GM19468 (cell line): ENCODE results near the gene FBXO17.
"Not testable (repeated sequence)": the region's sequence is repeated elsewhere in the genome, so short reads cannot be mapped to it uniquely, and the experiment has no call there.

Experiments
- ATAC-seq: cut with Tn5 transposase; IDR thresholded peaks from one replicate; pipeline ENCODE4 v1.9.1; 2021; ENCODE audit warnings: mild to moderate bottlenecking, moderate library complexity, moderate number of reproducible peaks; ENCODE audit not compliant: unreplicated experiment; ENCODE audit errors: extremely low read depth

FBXO17 gene

GRCh38 chr19:38975214-38975860 is at the start of gene FBXO17:
TSS of gene FBXO17 (minus strand) at chr19:38975742. CDS start at chr19:38950319, 25,423 bp downstream.
- ATAC-seq: no peak

GRCh38 chr19:39024875-39025641 is 49.5 kb upstream of the FBXO17 start:
- no peak for ATAC-seq

- no peak for ATAC-seq
These were observed 45.5 kb upstream of the FBXO17 start for GRCh38 chr19:39021063-39021462.

- no peak for ATAC-seq
These were observed 42.1 kb upstream of the FBXO17 start for GRCh38 chr19:39017646-39018045.

DNA sequence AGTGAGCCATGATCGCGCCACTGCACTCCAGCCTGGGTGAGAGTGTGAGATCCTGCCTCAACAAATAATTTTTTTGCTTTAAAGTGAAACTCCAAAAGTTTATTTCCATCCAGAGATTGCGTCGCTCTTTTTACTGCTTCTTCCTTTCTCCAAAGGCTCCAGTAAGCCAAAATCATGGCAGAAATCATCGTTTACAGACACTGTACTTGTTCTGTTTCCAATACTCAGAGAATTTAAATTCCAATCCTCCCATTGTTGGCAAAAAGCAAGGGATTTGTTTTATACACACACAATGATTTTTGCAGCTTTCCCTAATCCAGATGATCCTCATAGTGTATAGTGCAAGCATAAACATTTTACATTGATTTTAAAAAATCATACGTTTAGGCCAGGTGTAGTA is 41.5 kb upstream of the FBXO17 start:
- ATAC-seq: no peak

GRCh38 chr19:39014037-39014436 is 38.5 kb upstream of the FBXO17 start:
- no peak for ATAC-seq

- no peak for ATAC-seq
These were observed 33.5 kb upstream of the FBXO17 start for GRCh38 chr19:39009001-39009400.

- ATAC-seq: no peak
These were observed 32.6 kb upstream of the FBXO17 start for GRCh38 chr19:39008137-39008536.

- no peak for ATAC-seq
These were observed 31.6 kb upstream of the FBXO17 start for GRCh38 chr19:39007096-39007495.

DNA sequence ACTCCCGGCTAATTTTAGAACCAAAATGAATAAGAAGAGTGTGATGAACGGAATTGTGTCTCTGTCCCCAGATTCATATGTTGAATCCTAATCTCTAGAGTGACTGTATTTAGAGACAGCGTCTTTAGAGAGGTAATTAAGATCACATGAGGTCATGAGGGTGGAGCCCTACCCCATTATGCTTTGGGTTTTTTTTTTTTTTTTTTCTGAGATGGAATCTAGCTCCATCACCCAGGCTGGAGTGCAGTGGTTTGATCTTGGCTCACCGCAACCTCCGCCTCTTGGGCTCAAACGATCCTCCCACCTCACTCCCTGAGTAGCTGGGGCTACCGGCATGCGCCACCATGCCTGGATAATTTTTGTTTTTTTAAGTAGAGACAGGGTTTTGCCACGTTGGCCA is 28.9 kb upstream of the FBXO17 start:
- no peak for ATAC-seq

DNA sequence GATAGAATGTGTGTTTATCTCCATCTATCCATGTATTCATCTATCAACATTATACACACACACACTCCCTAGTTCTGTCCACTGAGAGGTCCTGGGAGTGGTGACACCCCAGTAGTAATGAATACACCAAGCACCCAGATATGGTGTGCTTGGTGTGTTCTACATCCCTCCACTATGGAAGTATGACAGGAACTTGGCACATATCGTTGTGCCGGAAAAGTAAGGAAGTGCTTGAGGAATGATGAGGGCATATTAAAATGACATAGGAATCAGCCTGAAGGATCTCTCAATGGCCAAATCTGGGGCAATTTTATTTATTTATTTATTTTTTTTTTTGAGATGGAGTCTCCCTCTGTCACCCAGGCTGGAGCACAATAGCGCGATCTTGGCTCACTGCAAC is 28.3 kb upstream of the FBXO17 start:
- ATAC-seq: no peak

DNA sequence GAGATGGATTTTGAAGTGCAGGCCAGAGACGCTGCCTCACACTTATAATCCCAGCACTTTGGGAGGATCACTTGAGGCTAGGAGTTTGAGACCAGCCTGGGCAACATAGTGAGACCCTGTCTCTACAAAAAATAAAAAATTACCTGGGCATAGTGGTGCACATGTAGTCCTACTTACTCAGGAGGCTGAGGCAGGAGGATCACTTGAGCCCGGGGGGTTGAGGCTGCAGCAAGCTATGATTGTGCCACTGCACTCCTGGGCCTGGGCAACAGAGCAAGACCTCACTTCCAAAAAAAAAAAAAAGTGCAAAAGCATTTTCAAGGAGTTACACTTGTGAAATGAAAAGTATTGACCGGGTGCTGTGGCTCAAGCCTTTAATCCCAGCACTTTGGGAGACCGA is 27.6 kb upstream of the FBXO17 start:
- ATAC-seq: no peak

DNA sequence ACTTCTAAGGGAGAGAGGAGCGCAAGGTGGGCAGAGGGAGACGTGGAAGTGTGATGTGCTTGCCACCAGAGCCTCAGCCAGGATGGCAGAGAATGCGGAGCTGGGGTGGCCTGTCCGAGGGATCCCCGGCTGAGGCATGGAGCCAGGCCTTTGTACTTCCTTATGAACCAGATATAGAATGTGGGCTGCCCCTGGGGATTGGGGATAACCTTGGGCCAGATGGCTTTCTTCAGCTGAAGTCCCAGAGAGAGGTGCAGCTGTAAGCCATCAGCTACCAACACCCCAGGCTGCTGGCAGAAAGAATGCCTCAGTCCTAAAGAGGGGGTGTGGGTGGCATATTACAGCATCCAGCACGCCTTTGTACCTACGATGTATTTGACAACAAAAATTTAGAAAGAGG is 25.5 kb upstream of the FBXO17 start:
- ATAC-seq: no peak

DNA sequence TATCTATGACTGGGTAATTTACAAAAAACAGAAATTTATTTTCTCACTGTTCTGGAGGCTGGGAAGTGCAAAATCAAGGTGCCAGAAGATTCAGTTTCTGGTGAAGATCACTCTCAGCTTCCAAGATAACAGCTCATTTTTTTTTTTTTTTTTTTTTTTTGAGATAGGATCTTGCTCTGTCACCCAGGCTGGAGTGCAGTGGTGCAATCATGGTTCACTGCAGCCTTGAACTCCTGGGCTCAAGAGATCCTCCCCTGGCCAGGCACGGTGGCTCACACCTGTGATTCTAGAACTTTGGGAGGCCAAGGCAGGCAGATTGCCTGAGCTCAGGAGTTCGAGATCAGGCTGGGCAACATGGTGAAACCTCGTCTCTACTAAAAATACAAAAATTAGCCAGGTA is 22.0 kb upstream of the FBXO17 start:
- not testable (repeated sequence) for ATAC-seq

DNA sequence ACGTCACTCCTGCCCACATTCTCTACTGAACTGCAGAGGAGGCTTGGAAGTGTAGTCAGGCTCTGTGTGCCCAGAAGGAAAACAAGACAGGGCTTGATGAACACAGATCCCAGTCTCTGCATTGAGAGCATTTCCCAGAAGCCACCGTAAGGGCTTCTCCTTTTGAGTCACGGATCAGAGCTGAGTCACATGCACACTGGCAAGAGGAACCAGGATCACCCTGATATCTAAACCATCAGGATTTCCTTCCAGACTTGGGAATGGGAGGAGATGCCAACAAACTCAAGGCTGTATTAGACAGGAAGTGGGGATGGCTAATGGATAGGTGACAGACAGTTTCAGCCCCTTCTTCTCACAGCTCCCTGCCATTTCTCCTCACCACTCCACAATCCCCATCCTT is 17.7 kb upstream of the FBXO17 start:
- ATAC-seq: no peak

DNA sequence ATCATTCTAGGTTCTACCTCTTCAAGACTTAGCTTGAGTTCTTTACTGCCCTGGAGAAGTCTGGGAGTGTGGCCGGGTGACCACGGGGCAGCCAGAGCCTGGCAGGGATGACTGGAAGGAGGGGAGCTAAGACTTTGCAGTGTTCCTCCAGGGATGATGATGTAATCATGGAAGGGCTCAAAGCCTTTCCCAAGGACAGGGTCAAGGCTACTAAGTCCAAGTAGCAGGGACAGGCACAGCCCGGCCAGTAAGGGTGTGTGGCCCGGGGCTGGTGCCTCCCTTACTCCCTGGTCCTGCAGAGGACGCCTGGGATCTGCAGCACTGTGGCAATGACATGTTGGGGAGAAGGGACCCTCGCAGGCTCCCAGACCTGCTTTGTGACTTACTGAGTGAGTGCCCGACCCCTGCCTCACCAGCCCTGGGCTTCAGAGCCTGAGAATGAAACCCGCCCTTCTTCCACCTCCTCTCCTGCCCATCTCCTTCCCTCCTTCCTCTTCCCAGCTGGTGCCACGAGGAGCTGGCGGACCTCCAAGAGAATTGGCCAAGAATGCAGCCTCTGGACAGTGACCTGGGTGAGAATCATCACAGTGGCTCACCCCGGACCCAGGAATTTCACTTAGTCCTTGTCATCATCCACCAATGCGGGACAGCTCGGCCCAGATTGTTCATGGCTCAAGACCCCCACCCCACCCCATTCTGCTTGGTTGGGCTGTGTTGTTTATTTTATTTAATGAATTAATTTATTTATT is 15.6 kb upstream of the FBXO17 start:
- ATAC-seq: no peak

- ATAC-seq: not testable (repeated sequence)
These were observed 14.1 kb upstream of the FBXO17 start for GRCh38 chr19:38989614-38990013.

- ATAC-seq: no peak
These were observed 13.6 kb upstream of the FBXO17 start for GRCh38 chr19:38989066-38989605.

- not testable (repeated sequence) for ATAC-seq
These were observed 13.1 kb upstream of the FBXO17 start for GRCh38 chr19:38988627-38989026.

GRCh38 chr19:38987745-38988144 is 12.2 kb upstream of the FBXO17 start:
- ATAC-seq: not testable (repeated sequence)

GRCh38 chr19:38985262-38985661 is 9.7 kb upstream of the FBXO17 start:
- no peak for ATAC-seq
